Thymus (tissue), 11 donors: ENCODE results near the gene ST3GAL5. TPM values are rescaled to one million over a fixed set of nuclear protein-coding genes. Genes with fewer than 3 reads are reported as not detected.
A peak's percentile ranks its signal among the peaks of the same experiment; 100 is the strongest.

Experiments used
- DNase-seq, 9 donors: peaks; one replicate each; pipeline ENCODE4 v3.0.0-alpha.2; 2013; ENCODE audit warnings: low spot score in 9 of 9, low read depth in 6 of 9, missing footprints in 1 of 9
- H3K27ac ChIP-seq, 2 donors: one replicate each; pipeline ENCODE4 v1.5.1; 2013; ENCODE audit warnings: control low read depth in 1 of 2, low read depth in 1 of 2, low read length in 1 of 2, mild to moderate bottlenecking in 1 of 2, moderate library complexity in 1 of 2
- H3K27me3 ChIP-seq, 2 donors: one replicate each; pipeline ENCODE4 v1.5.1; 2013; ENCODE audit warnings: low read length in 1 of 2; ENCODE audit not compliant: control insufficient read depth in 2 of 2, insufficient read depth in 1 of 2
- H3K36me3 ChIP-seq, 2 donors: one replicate each; pipeline ENCODE4 v1.5.1; 2013; ENCODE audit warnings: low read length in 1 of 2, mild to moderate bottlenecking in 1 of 2, moderate library complexity in 1 of 2; ENCODE audit not compliant: control insufficient read depth in 2 of 2, insufficient read depth in 2 of 2
- H3K4me1 ChIP-seq, 2 donors: one replicate each; pipeline ENCODE4 v1.5.1; 2013; ENCODE audit warnings: low read length in 2 of 2; ENCODE audit not compliant: control insufficient read depth in 2 of 2, insufficient read depth in 2 of 2
- H3K4me3 ChIP-seq, 2 donors: one replicate each; pipeline ENCODE4 v1.5.1; 2013; ENCODE audit warnings: low read length in 2 of 2, control low read depth in 1 of 2, mild to moderate bottlenecking in 1 of 2
- H3K9me3 ChIP-seq, 2 donors: one replicate each; pipeline ENCODE4 v1.5.1; 2013; ENCODE audit warnings: low read length in 1 of 2, mild to moderate bottlenecking in 1 of 2; ENCODE audit not compliant: control insufficient read depth in 2 of 2, insufficient read depth in 1 of 2
- WGBS: extraction: QIAGEN DNeasy Blood & Tissue Kit; methylation state at CpG from one replicate; pipeline ENCODE4 v1.1.7; 2013; 5-methylcytosine and 5-hydroxymethylcytosine counted together
- polyA plus RNA-seq: library from polyadenylated mRNA; stranded (reverse); fragments of 200-250 nt; gene quantifications from one replicate; pipeline ENCODE4 v1.2.3, GENCODE V29; 2013
- total RNA-seq: library from RNA; stranded (reverse); fragments of 120-200 nt; gene quantifications from one replicate; pipeline ENCODE4 v1.2.4, GENCODE V29; 2013
- donor health status: healthy.

Gene ST3GAL5
- total and polyA plus RNA-seq, 2 donors = 35.4 to 39.2 TPM

- 97% methylated on average over 7 of the region's 7 CpGs for WGBS
- Histone ChIP-seq H3K27ac (no peak overlapping the region), H3K4me1 (peaks cover 0 to 18% of the 10 kb centered on the region in 2 donors), H3K4me3 (no peak overlapping the region), H3K36me3 (no peaks in the 10 kb centered on the region), H3K27me3 (no peaks in the 10 kb centered on the region), H3K9me3 (peaks cover 0 to 4% of the 10 kb centered on the region in 2 donors)
- DNase-seq = no peak
Measured at GRCh38 chr2:85828725-85829124, 60.1 kb downstream of the ST3GAL5 start.

- Histone ChIP-seq H3K36me3 (no peaks in the 10 kb centered on the region), H3K27ac (no peak overlapping the region), H3K4me1 (peaks cover 0 to 18% of the 10 kb centered on the region in 2 donors), H3K9me3 (peaks cover 0 to 4% of the 10 kb centered on the region in 2 donors), H3K27me3 (no peaks in the 10 kb centered on the region), H3K4me3 (no peak overlapping the region)
- no peak for DNase-seq
- 94% methylated on average over 18 of the region's 18 CpGs for WGBS
Measured at GRCh38 chr2:85827879-85828569, 60.8 kb downstream of the ST3GAL5 start.

- DNase-seq = peak; percentile 50 to 86 (median 70)
- no peak overlapping the region for H3K4me3 ChIP-seq
- peaks cover 0 to 18% of the 10 kb centered on the region in 2 donors for H3K4me1 ChIP-seq
- WGBS = 42% methylated on average over 20 of the region's 20 CpGs
- H3K27me3 ChIP-seq = no peaks in the 10 kb centered on the region
- H3K27ac ChIP-seq = no peak overlapping the region
- H3K9me3 ChIP-seq = peaks cover 0 to 4% of the 10 kb centered on the region in 2 donors
- no peaks in the 10 kb centered on the region for H3K36me3 ChIP-seq
Measured at GRCh38 chr2:85826990-85827878, 61.6 kb downstream of the ST3GAL5 start.

- no peak overlapping the region for H3K4me3 ChIP-seq
- no peaks in the 10 kb centered on the region for H3K9me3 ChIP-seq
- no peaks in the 10 kb centered on the region for H3K36me3 ChIP-seq
- H3K4me1 ChIP-seq = peaks cover 0 to 15% of the 10 kb centered on the region in 2 donors
- no peak overlapping the region for H3K27ac ChIP-seq
- no peak for DNase-seq
- no peaks in the 10 kb centered on the region for H3K27me3 ChIP-seq
- 49% methylated on average over 2 of the region's 2 CpGs for WGBS
Measured at GRCh38 chr2:85823951-85824350, 64.8 kb downstream of the ST3GAL5 start.

- H3K27ac ChIP-seq = no peak overlapping the region
- H3K4me1 ChIP-seq = peaks cover 0 to 8% of the 10 kb centered on the region in 2 donors
- H3K27me3 ChIP-seq = no peaks in the 10 kb centered on the region
- WGBS = 94% methylated on average over 5 of the region's 5 CpGs
- no peak for DNase-seq
- no peaks in the 10 kb centered on the region for H3K36me3 ChIP-seq
- no peaks in the 10 kb centered on the region for H3K9me3 ChIP-seq
- no peak overlapping the region for H3K4me3 ChIP-seq
Measured at GRCh38 chr2:85822766-85823165, 66.0 kb downstream of the ST3GAL5 start.

- H3K36me3 ChIP-seq = no peaks in the 10 kb centered on the region
- H3K4me3 ChIP-seq = no peak overlapping the region
- WGBS = 93% methylated on average over 6 of the region's 6 CpGs
- H3K4me1 ChIP-seq = no peaks in the 10 kb centered on the region
- no peak for DNase-seq
- no peaks in the 10 kb centered on the region for H3K9me3 ChIP-seq
- no peaks in the 10 kb centered on the region for H3K27me3 ChIP-seq
- H3K27ac ChIP-seq = no peak overlapping the region
Measured at GRCh38 chr2:85819811-85820510, 68.8 kb downstream of the ST3GAL5 start.

- peaks cover 0 to 4% of the 10 kb centered on the region in 2 donors for H3K4me1 ChIP-seq
- DNase-seq = no peak
- peaks cover 0 to 6% of the 10 kb centered on the region in 2 donors for H3K9me3 ChIP-seq
- H3K27ac ChIP-seq = no peak overlapping the region
- H3K36me3 ChIP-seq = no peaks in the 10 kb centered on the region
- WGBS = 94% methylated on average over 10 of the region's 10 CpGs
- peaks cover 0 to 17% of the 10 kb centered on the region in 2 donors for H3K27me3 ChIP-seq
- no peak overlapping the region for H3K4me3 ChIP-seq
Measured at GRCh38 chr2:85814802-85815550, 73.8 kb downstream of the ST3GAL5 start.

- 41% methylated on average over 13 of the region's 13 CpGs for WGBS
- peaks cover 0 to 17% of the 10 kb centered on the region in 2 donors for H3K27me3 ChIP-seq
- H3K4me1 ChIP-seq = peaks cover 0 to 4% of the 10 kb centered on the region in 2 donors
- no peaks in the 10 kb centered on the region for H3K36me3 ChIP-seq
- H3K4me3 ChIP-seq = no peak overlapping the region
- H3K9me3 ChIP-seq = peaks cover 0 to 6% of the 10 kb centered on the region in 2 donors
- peak; percentile 56 to 91 (median 75) for DNase-seq
- H3K27ac ChIP-seq = no peak overlapping the region
Measured at GRCh38 chr2:85813982-85814801, 74.6 kb downstream of the ST3GAL5 start.
